Neural cell (in vitro differentiated cells): ENCODE results near the gene OGFR. TPM values are rescaled to one million over a fixed set of nuclear protein-coding genes. Genes with fewer than 3 reads are reported as not detected.

Experiments
- H2AFZ ChIP-seq: fragments of 200-600, 300-800 bp; sonication (generic), shearing (Covaris generic); 2 replicates; pipeline ENCODE4 v1.6.0; 2014; ENCODE audit warnings: low read depth, mild to moderate bottlenecking, antibody characterized with exemption, low read length, moderate library complexity
- H3F3A ChIP-seq: fragments of 200-600 bp; shearing (Covaris generic); 2 replicates; pipeline ENCODE4 v1.6.1; 2016; ENCODE audit warnings: mild to moderate bottlenecking, moderate library complexity, mixed read lengths, antibody characterized with exemption, low read length; ENCODE audit not compliant: insufficient read depth, poor library complexity, severe bottlenecking
- H3K27ac ChIP-seq: fragments of 200-600, 300-800 bp; sonication (generic), shearing (Covaris generic); 2 replicates; pipeline ENCODE4 v1.5.1; 2014; ENCODE audit warnings: mild to moderate bottlenecking, low read length, moderate library complexity
- H3K27me3 ChIP-seq: fragments of 300-800, 200-600 bp; sonication (generic), shearing (Covaris generic); 2 replicates; pipeline ENCODE4 v1.6.0; 2014; ENCODE audit warnings: mild to moderate bottlenecking, low read depth, low read length, moderate library complexity; ENCODE audit not compliant: insufficient read depth
- H3K36me3 ChIP-seq: fragments of 300-800, 200-600 bp; sonication (generic), shearing (Covaris generic); 2 replicates; pipeline ENCODE4 v1.5.1; 2014; ENCODE audit warnings: mild to moderate bottlenecking, antibody characterized with exemption, low read length, moderate library complexity; ENCODE audit not compliant: insufficient read depth
- H3K4me2 ChIP-seq: fragments of 300-800, 200-600 bp; sonication (generic), shearing (Covaris generic); 2 replicates; pipeline ENCODE4 v1.6.0; 2014; ENCODE audit warnings: mild to moderate bottlenecking, low read length
- H3K4me3 ChIP-seq: fragments of 300-800, 200-600 bp; sonication (generic), shearing (Covaris generic); 2 replicates; pipeline ENCODE4 v1.5.1; 2014; ENCODE audit warnings: mild to moderate bottlenecking, low read length, moderate library complexity
- H3K79me2 ChIP-seq: fragments of 200-600 bp; shearing (Covaris generic); replicated peaks from 2 replicates; pipeline ENCODE4 v1.6.0; 2014; ENCODE audit warnings: mild to moderate bottlenecking, low read length, moderate library complexity; ENCODE audit not compliant: insufficient read depth
- H3K9ac ChIP-seq: fragments of 300-800, 200-600 bp; sonication (generic), shearing (Covaris generic); 2 replicates; pipeline ENCODE4 v1.6.1; 2016; ENCODE audit warnings: mild to moderate bottlenecking, low read length, mixed read lengths
- H3K9me2 ChIP-seq: fragments of 200-600 bp; shearing (Covaris generic); 2 replicates; pipeline ENCODE4 v1.6.1; 2016; ENCODE audit warnings: mild to moderate bottlenecking, low read length, mixed read lengths; ENCODE audit not compliant: insufficient read depth
- H3K9me3 ChIP-seq: fragments of 200-600, 300-800 bp; sonication (generic), shearing (Covaris generic); 2 replicates; pipeline ENCODE4 v1.6.1; 2016; ENCODE audit warnings: mild to moderate bottlenecking, mixed run types, low read length, moderate library complexity, mixed read lengths
- H4K20me1 ChIP-seq: fragments of 200-600 bp; shearing (Covaris generic); 2 replicates; pipeline ENCODE4 v1.6.1; 2016; ENCODE audit warnings: mild to moderate bottlenecking, mixed run types; ENCODE audit not compliant: insufficient read depth
- EP300 ChIP-seq: fragments of 450-650 bp; conservative IDR thresholded peaks from 2 replicates; pipeline ENCODE4 v1.6.1; 2014; ENCODE audit warnings: antibody characterized with exemption, mild to moderate bottlenecking, moderate library complexity; ENCODE audit not compliant: poor library complexity, severe bottlenecking
- EZH2 ChIP-seq: fragments of 200-600, 300-800 bp; shearing (Covaris generic), sonication (generic); IDR thresholded peaks from 2 replicates; pipeline ENCODE4 v1.6.1; 2014; ENCODE audit warnings: antibody characterized with exemption, low read length, borderline replicate concordance, mild to moderate bottlenecking; ENCODE audit not compliant: insufficient read depth, poor library complexity, severe bottlenecking
- MXI1 ChIP-seq: fragments of 450-650 bp; conservative IDR thresholded peaks from 2 replicates; pipeline ENCODE4 v1.6.1; 2014; ENCODE audit warnings: antibody characterized with exemption, mild to moderate bottlenecking; ENCODE audit not compliant: poor library complexity, severe bottlenecking
- POLR2AphosphoS5 ChIP-seq: IDR thresholded peaks from 2 replicates; pipeline ENCODE4 v1.6.1; 2012
- RAD21 ChIP-seq: fragments of 450-650 bp; conservative IDR thresholded peaks from 2 replicates; pipeline ENCODE4 v1.6.1; 2014; ENCODE audit warnings: antibody characterized with exemption, mild to moderate bottlenecking, moderate library complexity
- SMC3 ChIP-seq: fragments of 450-650 bp; conservative IDR thresholded peaks from 2 replicates; pipeline ENCODE4 v1.6.1; 2014; ENCODE audit warnings: antibody characterized with exemption, mild to moderate bottlenecking, moderate library complexity; ENCODE audit not compliant: poor library complexity
- TAF1 ChIP-seq: IDR thresholded peaks from 2 replicates; pipeline ENCODE4 v1.6.1; 2012; ENCODE audit warnings: low read depth
- polyA plus RNA-seq: library from polyadenylated mRNA; depleted of rRNA; stranded (reverse); fragments of >200 nt; gene quantifications from 2 replicates; pipeline ENCODE4 v1.2.3, GENCODE V29; 2014
- TF ChIP-seq, protein P1 (sequence below): fragments of 450-650 bp; IDR thresholded peaks from 2 replicates; pipeline ENCODE4 v1.5.1; 2014; ENCODE audit warnings: antibody characterized with exemption, mild to moderate bottlenecking, moderate library complexity; ENCODE audit not compliant: poor library complexity, severe bottlenecking
- TF ChIP-seq, protein P2 (sequence below): IDR thresholded peaks from 2 replicates; pipeline ENCODE4 v1.6.1; 2012; ENCODE audit warnings: borderline replicate concordance

The OGFR gene
- polyA plus RNA-seq, 1 donor from 2014 or later: 15.6 TPM

DNA sequence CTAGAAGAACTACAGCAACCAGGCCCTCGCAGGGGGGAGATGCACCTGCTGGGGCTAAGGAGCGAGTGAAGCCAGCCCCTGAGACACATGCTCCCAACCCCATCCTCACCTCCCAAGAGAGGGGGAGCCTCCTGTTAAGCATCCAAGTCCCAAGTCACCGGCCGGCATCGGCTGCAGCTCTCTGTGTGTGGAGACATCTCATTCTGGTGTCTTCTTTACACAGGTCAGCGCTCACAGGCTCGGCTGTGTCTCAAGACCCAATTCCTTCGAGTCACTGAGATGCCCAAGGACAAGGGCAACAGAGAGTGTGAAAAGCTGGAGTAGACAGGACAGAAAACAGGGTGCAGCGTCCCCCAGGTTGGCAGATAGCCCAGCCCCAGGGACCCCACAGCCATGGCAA, 29.4 kb upstream of the OGFR start:
- no peak overlapping the region for H3K4me2 ChIP-seq
- no peaks in the 10 kb centered on the region for H3K79me2 ChIP-seq
- H2AFZ ChIP-seq: no peak overlapping the region
- no peaks in the 10 kb centered on the region for H3K27me3 ChIP-seq
- no peaks in the 10 kb centered on the region for H3K9me3 ChIP-seq
- TF ChIP-seq RAD21 (no peak), TAF1 (no peak), EP300 (no peak), EZH2 (no peak), POLR2AphosphoS5 (no peak), SMC3 (no peak), MXI1 (no peak)
- TF ChIP-seq, protein P1, sequence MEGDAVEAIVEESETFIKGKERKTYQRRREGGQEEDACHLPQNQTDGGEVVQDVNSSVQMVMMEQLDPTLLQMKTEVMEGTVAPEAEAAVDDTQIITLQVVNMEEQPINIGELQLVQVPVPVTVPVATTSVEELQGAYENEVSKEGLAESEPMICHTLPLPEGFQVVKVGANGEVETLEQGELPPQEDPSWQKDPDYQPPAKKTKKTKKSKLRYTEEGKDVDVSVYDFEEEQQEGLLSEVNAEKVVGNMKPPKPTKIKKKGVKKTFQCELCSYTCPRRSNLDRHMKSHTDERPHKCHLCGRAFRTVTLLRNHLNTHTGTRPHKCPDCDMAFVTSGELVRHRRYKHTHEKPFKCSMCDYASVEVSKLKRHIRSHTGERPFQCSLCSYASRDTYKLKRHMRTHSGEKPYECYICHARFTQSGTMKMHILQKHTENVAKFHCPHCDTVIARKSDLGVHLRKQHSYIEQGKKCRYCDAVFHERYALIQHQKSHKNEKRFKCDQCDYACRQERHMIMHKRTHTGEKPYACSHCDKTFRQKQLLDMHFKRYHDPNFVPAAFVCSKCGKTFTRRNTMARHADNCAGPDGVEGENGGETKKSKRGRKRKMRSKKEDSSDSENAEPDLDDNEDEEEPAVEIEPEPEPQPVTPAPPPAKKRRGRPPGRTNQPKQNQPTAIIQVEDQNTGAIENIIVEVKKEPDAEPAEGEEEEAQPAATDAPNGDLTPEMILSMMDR: no peak
- TF ChIP-seq, protein P2, sequence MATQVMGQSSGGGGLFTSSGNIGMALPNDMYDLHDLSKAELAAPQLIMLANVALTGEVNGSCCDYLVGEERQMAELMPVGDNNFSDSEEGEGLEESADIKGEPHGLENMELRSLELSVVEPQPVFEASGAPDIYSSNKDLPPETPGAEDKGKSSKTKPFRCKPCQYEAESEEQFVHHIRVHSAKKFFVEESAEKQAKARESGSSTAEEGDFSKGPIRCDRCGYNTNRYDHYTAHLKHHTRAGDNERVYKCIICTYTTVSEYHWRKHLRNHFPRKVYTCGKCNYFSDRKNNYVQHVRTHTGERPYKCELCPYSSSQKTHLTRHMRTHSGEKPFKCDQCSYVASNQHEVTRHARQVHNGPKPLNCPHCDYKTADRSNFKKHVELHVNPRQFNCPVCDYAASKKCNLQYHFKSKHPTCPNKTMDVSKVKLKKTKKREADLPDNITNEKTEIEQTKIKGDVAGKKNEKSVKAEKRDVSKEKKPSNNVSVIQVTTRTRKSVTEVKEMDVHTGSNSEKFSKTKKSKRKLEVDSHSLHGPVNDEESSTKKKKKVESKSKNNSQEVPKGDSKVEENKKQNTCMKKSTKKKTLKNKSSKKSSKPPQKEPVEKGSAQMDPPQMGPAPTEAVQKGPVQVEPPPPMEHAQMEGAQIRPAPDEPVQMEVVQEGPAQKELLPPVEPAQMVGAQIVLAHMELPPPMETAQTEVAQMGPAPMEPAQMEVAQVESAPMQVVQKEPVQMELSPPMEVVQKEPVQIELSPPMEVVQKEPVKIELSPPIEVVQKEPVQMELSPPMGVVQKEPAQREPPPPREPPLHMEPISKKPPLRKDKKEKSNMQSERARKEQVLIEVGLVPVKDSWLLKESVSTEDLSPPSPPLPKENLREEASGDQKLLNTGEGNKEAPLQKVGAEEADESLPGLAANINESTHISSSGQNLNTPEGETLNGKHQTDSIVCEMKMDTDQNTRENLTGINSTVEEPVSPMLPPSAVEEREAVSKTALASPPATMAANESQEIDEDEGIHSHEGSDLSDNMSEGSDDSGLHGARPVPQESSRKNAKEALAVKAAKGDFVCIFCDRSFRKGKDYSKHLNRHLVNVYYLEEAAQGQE: no peak
- H3K36me3 ChIP-seq: no peaks in the 10 kb centered on the region
- no peak overlapping the region for H3K9ac ChIP-seq
- no peaks in the 10 kb centered on the region for H3K9me2 ChIP-seq
- H3K4me3 ChIP-seq: no peak overlapping the region
- H3F3A ChIP-seq: no peaks in the 10 kb centered on the region
- no peak overlapping the region for H3K27ac ChIP-seq
- H4K20me1 ChIP-seq: no peaks in the 10 kb centered on the region

DNA sequence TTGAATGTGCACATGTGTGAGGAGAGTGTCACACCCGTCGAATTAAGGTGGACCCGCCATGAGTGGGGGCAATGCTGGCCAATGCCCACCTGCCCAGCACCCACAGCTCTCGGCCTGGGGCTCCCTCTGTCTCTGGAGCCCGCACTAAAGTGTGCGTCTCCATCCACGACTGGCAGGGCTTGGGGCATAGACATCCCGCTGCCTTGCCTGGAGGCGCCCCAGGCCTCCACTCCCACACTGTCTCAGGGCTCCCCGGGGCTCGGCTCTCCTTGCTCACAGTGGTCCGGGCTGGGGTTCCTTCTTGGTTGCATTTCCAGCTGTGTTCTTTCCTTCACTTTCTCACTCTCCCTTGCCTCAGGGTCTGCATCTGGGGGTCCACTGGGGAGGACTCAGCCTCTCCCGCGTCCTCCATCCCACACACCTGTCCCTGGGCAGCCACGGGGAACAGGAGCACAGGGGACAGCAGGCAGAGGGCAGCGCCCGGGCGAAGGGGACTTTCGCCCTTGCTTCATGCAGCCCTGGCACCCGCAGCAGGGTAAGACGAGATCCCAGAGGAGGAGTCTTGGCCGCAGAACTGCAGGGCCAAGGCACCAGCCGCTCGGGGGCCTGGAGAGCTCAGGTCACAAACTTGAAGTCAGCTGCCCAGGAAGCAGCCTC, 28.5 kb upstream of the OGFR start:
- Histone ChIP-seq H3K9ac (no peak overlapping the region), H3K79me2 (no peaks in the 10 kb centered on the region), H3K4me2 (no peak overlapping the region), H4K20me1 (no peaks in the 10 kb centered on the region), H3K27me3 (no peaks in the 10 kb centered on the region), H2AFZ (no peak overlapping the region), H3K4me3 (no peak overlapping the region), H3K9me3 (no peaks in the 10 kb centered on the region), H3K9me2 (no peaks in the 10 kb centered on the region), H3K27ac (no peak overlapping the region), H3K36me3 (no peaks in the 10 kb centered on the region), H3F3A (no peaks in the 10 kb centered on the region)
- TF ChIP-seq TAF1 (no peak), POLR2AphosphoS5 (no peak), MXI1 (no peak), RAD21 (no peak), SMC3 (no peak), EP300 (no peak), EZH2 (no peak)
- TF ChIP-seq, protein P2: no peak
- TF ChIP-seq, protein P1: no peak
